GM12873 (cell line): ENCODE measurements around the gene FANCF.

ENCODE experiments used
- CTCF ChIP-seq: IDR thresholded peaks from 2 replicates; pipeline ENCODE4 v1.5.1; 2012; ENCODE audit warnings: low read depth, mild to moderate bottlenecking, moderate library complexity, low read length, control low read depth; ENCODE audit not compliant: insufficient read depth; ENCODE audit errors: missing control alignments

The FANCF gene

GRCh38 chr11:22666688-22667439 lies 41.2 kb upstream of the FANCF start:
- TF ChIP-seq CTCF: no peak

- TF ChIP-seq CTCF: no peak
These were observed 40.7 kb upstream of the FANCF start, which contains the start of gene GAS2 for GRCh38 chr11:22666325-22666687. Gene GAS2, plus strand, starts transcription at chr11:22666611. Its CDS starts 8,259 bp downstream, at chr11:22674870.

- no peak for TF ChIP-seq CTCF
These were observed 34.2 kb upstream of the FANCF start for GRCh38 chr11:22659783-22660182.

- no peak for TF ChIP-seq CTCF
These were observed 31.6 kb upstream of the FANCF start for GRCh38 chr11:22657101-22657694.

GRCh38 chr11:22656130-22656529 lies 30.5 kb upstream of the FANCF start:
- TF ChIP-seq CTCF: no peak

GRCh38 chr11:22641559-22641958 lies 15.9 kb upstream of the FANCF start:
- no peak for TF ChIP-seq CTCF

- TF ChIP-seq CTCF: no peak
These were observed 15.2 kb upstream of the FANCF start for GRCh38 chr11:22640862-22641261.
